Kidney epithelial cell (primary cell): ENCODE data around the gene ELOVL4. TPM values are rescaled to one million over a fixed set of nuclear protein-coding genes. Genes with fewer than 3 reads are reported as not detected.
A peak's percentile ranks its signal among the peaks of the same experiment; 100 is the strongest.

ENCODE experiments used
- DNase-seq: peaks from one replicate; pipeline ENCODE4 v3.0.0-alpha.2; 2010; ENCODE audit warnings: low read depth
- H3K27me3 ChIP-seq: 2 replicates; pipeline ENCODE4 v1.6.0; 2011; ENCODE audit warnings: low read length; ENCODE audit not compliant: control insufficient read depth, insufficient read depth
- H3K36me3 ChIP-seq: 2 replicates; pipeline ENCODE4 v1.5.1; 2011; ENCODE audit warnings: low read length; ENCODE audit not compliant: control insufficient read depth, insufficient read depth
- H3K4me3 ChIP-seq: 2 replicates; pipeline ENCODE4 v1.5.1; 2011; ENCODE audit warnings: low read depth, mild to moderate bottlenecking, control low read depth, low read length
- total RNA-seq: library from RNA; depleted of rRNA; stranded (reverse); fragments of >200 nt; gene quantifications from 2 replicates; pipeline ENCODE4 v1.2.3, GENCODE V29; 2015
- TF ChIP-seq, protein P1 (sequence below): IDR thresholded peaks from 2 replicates; pipeline ENCODE4 v1.5.1; 2011; ENCODE audit warnings: mild to moderate bottlenecking, moderate library complexity, low read length, control low read depth, inconsistent platforms; ENCODE audit not compliant: insufficient read depth, poor library complexity, severe bottlenecking

ELOVL4 gene
- total RNA-seq, 1 donor from 2014 or later: 2.8 TPM

DNA sequence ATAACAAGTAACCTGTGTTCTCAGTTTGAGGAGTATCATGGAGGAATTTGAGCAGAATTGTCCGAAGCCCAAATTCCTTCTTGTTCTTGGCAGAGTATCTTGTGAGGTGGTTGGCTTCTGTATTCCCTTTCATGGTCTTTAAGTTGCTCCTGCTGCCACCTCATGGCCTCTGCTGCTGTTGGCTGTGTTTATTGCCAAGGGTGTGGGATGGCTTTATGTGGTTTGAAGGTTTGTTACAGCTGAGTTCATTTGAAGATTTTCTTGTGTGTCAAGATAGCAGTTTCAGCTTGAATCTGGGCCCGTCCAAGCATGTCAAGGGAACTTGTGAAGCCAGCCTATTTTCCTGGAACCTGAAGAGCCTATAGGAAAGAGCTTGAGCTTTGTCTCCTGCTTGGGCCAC lies 36.9 kb upstream of the ELOVL4 start:
- Histone ChIP-seq H3K27me3 (no peaks in the 10 kb centered on the region), H3K4me3 (no peak overlapping the region), H3K36me3 (no peaks in the 10 kb centered on the region)
- peak; percentile 72 for DNase-seq
- TF ChIP-seq, protein P1, sequence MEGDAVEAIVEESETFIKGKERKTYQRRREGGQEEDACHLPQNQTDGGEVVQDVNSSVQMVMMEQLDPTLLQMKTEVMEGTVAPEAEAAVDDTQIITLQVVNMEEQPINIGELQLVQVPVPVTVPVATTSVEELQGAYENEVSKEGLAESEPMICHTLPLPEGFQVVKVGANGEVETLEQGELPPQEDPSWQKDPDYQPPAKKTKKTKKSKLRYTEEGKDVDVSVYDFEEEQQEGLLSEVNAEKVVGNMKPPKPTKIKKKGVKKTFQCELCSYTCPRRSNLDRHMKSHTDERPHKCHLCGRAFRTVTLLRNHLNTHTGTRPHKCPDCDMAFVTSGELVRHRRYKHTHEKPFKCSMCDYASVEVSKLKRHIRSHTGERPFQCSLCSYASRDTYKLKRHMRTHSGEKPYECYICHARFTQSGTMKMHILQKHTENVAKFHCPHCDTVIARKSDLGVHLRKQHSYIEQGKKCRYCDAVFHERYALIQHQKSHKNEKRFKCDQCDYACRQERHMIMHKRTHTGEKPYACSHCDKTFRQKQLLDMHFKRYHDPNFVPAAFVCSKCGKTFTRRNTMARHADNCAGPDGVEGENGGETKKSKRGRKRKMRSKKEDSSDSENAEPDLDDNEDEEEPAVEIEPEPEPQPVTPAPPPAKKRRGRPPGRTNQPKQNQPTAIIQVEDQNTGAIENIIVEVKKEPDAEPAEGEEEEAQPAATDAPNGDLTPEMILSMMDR: peak; percentile 12

DNA sequence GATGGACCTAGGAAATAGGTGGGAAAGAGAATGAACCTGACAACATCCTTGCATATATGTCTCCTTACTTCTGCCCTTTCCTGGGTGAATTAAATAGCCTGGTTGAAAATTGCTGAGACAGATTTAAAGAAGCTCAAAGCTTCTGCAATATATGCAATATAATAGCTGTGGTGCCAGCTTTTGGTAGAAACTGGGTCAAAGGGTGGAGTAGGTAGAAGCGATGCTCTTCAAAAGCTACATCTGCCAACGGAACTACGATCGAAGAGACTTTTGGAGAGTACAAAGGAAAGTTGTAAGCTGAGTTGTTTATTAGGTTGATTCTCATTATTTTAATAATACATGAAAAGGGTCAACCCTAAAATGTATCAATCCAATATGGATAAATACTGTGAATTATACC lies 34.3 kb upstream of the ELOVL4 start:
- DNase-seq: no peak
- Histone ChIP-seq H3K36me3 (no peaks in the 10 kb centered on the region), H3K27me3 (no peaks in the 10 kb centered on the region), H3K4me3 (no peak overlapping the region)
- TF ChIP-seq, protein P1: no peak

DNA sequence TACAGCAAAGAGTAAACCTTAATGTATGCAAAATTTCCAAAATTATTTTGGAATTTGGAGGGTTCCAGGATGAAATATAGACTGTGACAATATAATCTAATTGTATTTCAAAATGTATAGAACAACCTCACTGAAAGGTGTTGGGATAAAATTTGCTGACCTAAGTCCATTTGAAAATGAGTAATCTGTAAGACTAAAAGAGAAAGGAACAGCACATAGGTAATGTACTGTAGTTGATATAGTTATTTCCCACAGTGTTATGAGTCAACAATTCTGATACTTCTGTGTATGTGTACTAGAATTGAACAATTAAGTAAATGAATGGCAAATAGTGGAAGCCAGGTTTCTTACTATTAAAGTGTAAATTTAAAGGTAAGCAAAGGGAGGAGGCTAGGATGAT lies 23.8 kb upstream of the ELOVL4 start:
- Histone ChIP-seq H3K36me3 (no peaks in the 10 kb centered on the region), H3K27me3 (no peaks in the 10 kb centered on the region), H3K4me3 (no peak overlapping the region)
- TF ChIP-seq, protein P1: no peak
- no peak for DNase-seq

DNA sequence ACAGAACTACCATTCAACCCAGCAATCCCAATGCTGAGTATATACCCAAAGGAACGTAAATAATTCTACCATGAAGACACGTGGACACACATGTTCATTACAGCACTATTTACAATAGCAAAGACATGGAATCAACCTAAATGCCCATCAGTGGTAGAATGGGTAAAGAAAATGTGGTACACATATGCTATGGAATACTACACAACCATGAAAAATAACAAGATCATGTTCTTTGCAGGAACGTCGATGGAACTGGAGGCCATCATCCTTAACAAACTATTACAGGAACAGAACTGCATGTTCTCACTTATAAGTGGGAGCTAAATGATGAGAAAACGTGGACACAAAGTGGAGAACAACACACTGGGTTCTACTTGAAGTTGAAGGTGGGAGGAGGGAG lies 22.4 kb upstream of the ELOVL4 start:
- Histone ChIP-seq H3K4me3 (no peak overlapping the region), H3K36me3 (no peaks in the 10 kb centered on the region), H3K27me3 (no peaks in the 10 kb centered on the region)
- TF ChIP-seq, protein P1: no peak
- DNase-seq: no peak

DNA sequence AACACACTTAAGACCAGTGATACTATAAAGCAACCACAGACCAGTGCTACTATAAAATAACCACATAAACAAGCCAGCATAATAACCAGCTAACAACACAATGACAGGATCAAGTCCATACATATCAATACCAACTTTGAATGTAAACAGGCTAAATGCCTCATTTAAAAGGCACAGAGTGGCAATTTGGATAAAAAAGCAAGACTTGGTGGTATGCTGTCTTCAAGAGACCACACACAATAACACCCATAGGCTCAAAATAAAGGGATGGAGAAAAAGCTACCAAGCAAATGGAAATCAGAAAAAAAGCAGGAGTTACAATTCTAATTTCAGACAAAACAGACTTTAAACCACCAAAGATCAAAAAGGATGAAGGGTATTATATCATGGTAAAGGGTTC lies 19.8 kb upstream of the ELOVL4 start:
- H3K4me3 ChIP-seq: no peak overlapping the region
- DNase-seq: no peak
- no peaks in the 10 kb centered on the region for H3K27me3 ChIP-seq
- H3K36me3 ChIP-seq: no peaks in the 10 kb centered on the region
- TF ChIP-seq, protein P1: no peak

DNA sequence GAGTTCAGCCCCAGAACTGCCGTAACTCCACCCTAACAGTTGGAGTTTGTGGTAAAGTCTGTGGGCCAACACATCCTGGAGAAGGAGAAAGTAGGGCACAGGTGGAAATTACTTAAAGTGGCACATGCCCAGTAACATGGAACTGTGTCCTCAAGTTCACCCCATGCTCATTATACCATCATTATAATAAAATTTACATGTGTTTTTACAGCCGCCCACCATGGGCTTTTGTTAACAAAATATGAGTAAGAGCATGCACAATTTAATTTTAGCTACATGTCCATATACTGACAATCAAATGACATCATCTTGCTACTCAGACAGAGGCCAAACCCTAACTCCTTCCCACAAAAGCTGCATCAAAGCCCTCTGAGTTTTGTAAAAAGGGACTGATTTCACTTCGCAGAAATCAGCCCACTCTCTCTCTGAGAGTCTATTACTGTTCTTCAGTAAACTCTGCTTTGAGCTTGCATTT lies 17.3 kb upstream of the ELOVL4 start:
- H3K27me3 ChIP-seq: no peaks in the 10 kb centered on the region
- TF ChIP-seq, protein P1: no peak
- DNase-seq: no peak
- no peak overlapping the region for H3K4me3 ChIP-seq
- no peaks in the 10 kb centered on the region for H3K36me3 ChIP-seq
